ENCODE results near the gene ATP1B3. TPM values are rescaled to one million over a fixed set of nuclear protein-coding genes. Genes with fewer than 3 reads are reported as not detected.

Gene ATP1B3
- total RNA-seq, 1 experiment from 2014 or later, result 250 TPM

DNA sequence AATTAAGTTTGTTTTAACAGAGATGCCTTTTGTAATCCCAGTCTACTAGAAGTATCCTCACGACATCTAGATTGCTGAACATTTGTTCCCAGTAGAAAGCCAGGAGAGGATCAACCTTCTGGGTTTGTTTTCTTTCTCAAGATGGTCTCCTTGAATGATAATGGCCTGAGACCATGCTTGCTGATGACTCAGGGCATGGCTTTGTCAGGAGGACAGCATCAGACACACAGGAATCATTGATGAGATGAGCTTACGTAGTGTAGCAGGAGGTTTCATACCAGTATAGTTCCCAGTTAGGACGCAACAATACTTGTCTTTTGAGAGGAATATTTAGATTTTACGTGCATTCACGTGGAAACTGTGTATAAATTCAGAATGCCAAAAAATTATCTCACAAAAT is 38.6 kb downstream of the ATP1B3 start:
- Histone ChIP-seq H4K8ac (replicated peaks; ENCODE audit: insufficient read length, low read depth, low read length) (no peak overlapping the region), H2BK12ac (ENCODE audit: insufficient read length, low read depth, low read length) (no peak overlapping the region), H3K9ac (ENCODE audit: extremely low read depth, insufficient read length, low read length) (no peak overlapping the region), H3K4ac (ENCODE audit: low read depth, low read length) (no peak overlapping the region), H3K14ac (ENCODE audit: insufficient read depth, low read length) (no peak overlapping the region), H2BK20ac (ENCODE audit: low read depth, low read length, poor library complexity, severe bottlenecking) (no peak overlapping the region), H3K18ac (ENCODE audit: insufficient read length, low read depth, low read length) (no peak overlapping the region), H4K20me1 (ENCODE audit: control insufficient read depth, insufficient read depth, insufficient read length) (no peaks in the 10 kb centered on the region), H3K27me3 (ENCODE audit: insufficient read depth, low read length) (no peaks in the 10 kb centered on the region), H3K4me2 (ENCODE audit: insufficient read depth, insufficient read length, low read length) (no peak overlapping the region), H3K9me3 (ENCODE audit: control insufficient read depth, low read depth, low read length) (no peaks in the 10 kb centered on the region), H3K56ac (ENCODE audit: insufficient read length, low read depth, low read length) (no peak overlapping the region), H2AK5ac (ENCODE audit: insufficient read length, low read length) (no peak overlapping the region), H3K23me2 (ENCODE audit: insufficient read length, low read depth, low read length, poor library complexity, severe bottlenecking) (no peaks in the 10 kb centered on the region), H4K5ac (ENCODE audit: insufficient read length, low read depth, low read length) (no peak overlapping the region), H2BK5ac (ENCODE audit: insufficient read length, low read length) (no peak overlapping the region), H3K27ac (ENCODE audit: insufficient read length, low read depth, low read length) (no peak overlapping the region), H3K79me2 (ENCODE audit: insufficient read depth, low read length) (no peaks in the 10 kb centered on the region), H3K4me1 (ENCODE audit: insufficient read depth, low read length) (no peaks in the 10 kb centered on the region), H3K23ac (ENCODE audit: insufficient read length, low read depth, low read length) (no peak overlapping the region), H2BK15ac (ENCODE audit: low read depth, low read length) (no peak overlapping the region), H2BK120ac (ENCODE audit: low read depth, low read length, poor library complexity, severe bottlenecking) (no peak overlapping the region), H4K91ac (ENCODE audit: insufficient read length, low read depth, low read length) (no peak overlapping the region), H3K79me1 (ENCODE audit: insufficient read depth, low read depth, low read length, poor library complexity, severe bottlenecking) (no peaks in the 10 kb centered on the region), H2AFZ (ENCODE audit: low read length) (no peak overlapping the region), H3T11ph (ENCODE audit: low read length) (no peak overlapping the region)
- peaks cover 64 to 94% (median 86%) of the 10 kb centered on the region in 3 experiments for H3K36me3 Mint-ChIP-seq (ENCODE audit: insufficient read depth in 1 of 3, low read depth in 3 of 3)
- H3K4me1 Mint-ChIP-seq, result peaks cover 0 to 5% of the 10 kb centered on the region in 2 experiments; a peak in 1 of 4 replicates
- no peaks in the 10 kb centered on the region for H3K27me3 Mint-ChIP-seq (ENCODE audit: low read depth)
- H3K4me3 Mint-ChIP-seq, result no peak overlapping the region
- H3K27ac Mint-ChIP-seq, result peak overlapping the region in 2 of 3 experiments; percentile 12 to 52; a peak in 3 of 7 replicates
- no peak for DNase-seq
- TF ChIP-seq, protein P1, sequence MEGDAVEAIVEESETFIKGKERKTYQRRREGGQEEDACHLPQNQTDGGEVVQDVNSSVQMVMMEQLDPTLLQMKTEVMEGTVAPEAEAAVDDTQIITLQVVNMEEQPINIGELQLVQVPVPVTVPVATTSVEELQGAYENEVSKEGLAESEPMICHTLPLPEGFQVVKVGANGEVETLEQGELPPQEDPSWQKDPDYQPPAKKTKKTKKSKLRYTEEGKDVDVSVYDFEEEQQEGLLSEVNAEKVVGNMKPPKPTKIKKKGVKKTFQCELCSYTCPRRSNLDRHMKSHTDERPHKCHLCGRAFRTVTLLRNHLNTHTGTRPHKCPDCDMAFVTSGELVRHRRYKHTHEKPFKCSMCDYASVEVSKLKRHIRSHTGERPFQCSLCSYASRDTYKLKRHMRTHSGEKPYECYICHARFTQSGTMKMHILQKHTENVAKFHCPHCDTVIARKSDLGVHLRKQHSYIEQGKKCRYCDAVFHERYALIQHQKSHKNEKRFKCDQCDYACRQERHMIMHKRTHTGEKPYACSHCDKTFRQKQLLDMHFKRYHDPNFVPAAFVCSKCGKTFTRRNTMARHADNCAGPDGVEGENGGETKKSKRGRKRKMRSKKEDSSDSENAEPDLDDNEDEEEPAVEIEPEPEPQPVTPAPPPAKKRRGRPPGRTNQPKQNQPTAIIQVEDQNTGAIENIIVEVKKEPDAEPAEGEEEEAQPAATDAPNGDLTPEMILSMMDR (conservative IDR thresholded peaks at IDR 0.05), result no peak
- H3K9me3 Mint-ChIP-seq, result peaks cover 12% of the 10 kb centered on the region in 2 experiments
- no CpG with 5 or more reads among the region's 5 CpGs for WGBS (ENCODE audit: extremely low coverage, insufficient read length, low lambda C conversion rate)

Measured in H9 (cell line).